Measurements from ENCODE around the gene GAB2.

- TF ChIP-seq ZNF274 (IDR thresholded peaks at IDR 0.05; ENCODE audit: low read depth, low read length) (no peak), YY1 (IDR thresholded peaks at IDR 0.05; ENCODE audit: insufficient read depth, insufficient read length) (no peak)
Observed at GRCh38 chr11:78269806-78270205, 147.8 kb downstream of the GAB2 start.

All from NT2/D1 (cell line).